BE2C (cell line): ENCODE results near the gene ST8SIA4.

Experiments used
- DNase-seq: peaks from one replicate; pipeline ENCODE4 v3.0.0-alpha.2; 2020
- H3K27me3 ChIP-seq: fragments of 250-450 bp; sonication (Bioruptor Pico); 2 replicates; pipeline ENCODE4 v1.5.1; 2020; ENCODE audit warnings: mild to moderate bottlenecking
- H3K36me3 ChIP-seq: fragments of 250-450 bp; sonication (Bioruptor Pico); 2 replicates; pipeline ENCODE4 v1.5.1; 2020; ENCODE audit warnings: mild to moderate bottlenecking
- H3K4me1 ChIP-seq: fragments of 250-450 bp; sonication (Bioruptor Pico); 2 replicates; pipeline ENCODE4 v1.5.1; 2020
- H3K4me3 ChIP-seq: 2 replicates; pipeline ENCODE4 v1.5.1; 2011; ENCODE audit warnings: low read depth, low read length
- H3K9me3 ChIP-seq: fragments of 250-450 bp; sonication (Bioruptor Pico); 2 replicates; pipeline ENCODE4 v1.5.1; 2020
- CTCF ChIP-seq: IDR thresholded peaks from 2 replicates; pipeline ENCODE4 v1.5.1; 2012; ENCODE audit warnings: mild to moderate bottlenecking, low read depth, low read length

The ST8SIA4 gene

DNA sequence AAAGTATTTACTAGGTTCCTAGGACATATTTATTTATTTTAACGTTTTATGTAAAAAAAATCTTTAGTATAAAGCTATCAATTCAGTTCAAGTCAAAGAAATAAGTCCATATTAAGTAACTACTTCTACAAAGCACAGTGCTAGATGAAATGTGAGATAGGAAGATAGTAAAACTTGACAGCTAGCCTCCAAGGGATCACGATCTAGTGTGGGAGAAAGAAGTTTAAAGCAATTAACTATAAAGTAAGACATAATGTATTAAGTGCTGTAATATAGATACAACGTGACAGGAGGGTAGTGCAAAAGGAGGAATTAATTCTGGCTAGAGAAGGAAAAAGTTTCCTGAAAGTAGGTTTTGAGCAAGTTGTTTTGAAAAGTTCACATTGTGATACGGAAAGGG, 134.9 kb downstream of the ST8SIA4 start:
- Histone ChIP-seq H3K4me1 (0 out of 2 replicates have a peak, but pooled peaks cover 2% of the 10 kb centered on the region), H3K27me3 (no peaks in the 10 kb centered on the region), H3K36me3 (no peaks in the 10 kb centered on the region), H3K9me3 (no peaks in the 10 kb centered on the region), H3K4me3 (no peak overlapping the region)
- no peak for TF ChIP-seq CTCF
- no peak for DNase-seq

GRCh38 chr5:100762995-100763394, 140.1 kb downstream of the ST8SIA4 start:
- Histone ChIP-seq H3K27me3 (no peaks in the 10 kb centered on the region), H3K9me3 (no peaks in the 10 kb centered on the region), H3K36me3 (no peaks in the 10 kb centered on the region), H3K4me3 (no peak overlapping the region), H3K4me1 (no peaks in the 10 kb centered on the region)
- no peak for TF ChIP-seq CTCF
- DNase-seq: no peak

GRCh38 chr5:100762108-100762507, 141.0 kb downstream of the ST8SIA4 start:
- DNase-seq: no peak
- H3K27me3 ChIP-seq: no peaks in the 10 kb centered on the region
- no peak for TF ChIP-seq CTCF
- no peaks in the 10 kb centered on the region for H3K36me3 ChIP-seq
- H3K9me3 ChIP-seq: no peaks in the 10 kb centered on the region
- no peaks in the 10 kb centered on the region for H3K4me1 ChIP-seq
- no peak overlapping the region for H3K4me3 ChIP-seq

- H3K4me3 ChIP-seq: no peak overlapping the region
- H3K27me3 ChIP-seq: no peaks in the 10 kb centered on the region
- no peak for DNase-seq
- H3K36me3 ChIP-seq: no peaks in the 10 kb centered on the region
- H3K4me1 ChIP-seq: peaks cover 5% of the 10 kb centered on the region
- H3K9me3 ChIP-seq: no peaks in the 10 kb centered on the region
- TF ChIP-seq CTCF: no peak
Observed at GRCh38 chr5:100761192-100761591, 141.9 kb downstream of the ST8SIA4 start.

GRCh38 chr5:100760688-100761087, 142.4 kb downstream of the ST8SIA4 start:
- Histone ChIP-seq H3K36me3 (no peaks in the 10 kb centered on the region), H3K4me1 (peaks cover 10% of the 10 kb centered on the region), H3K4me3 (no peak overlapping the region), H3K9me3 (no peaks in the 10 kb centered on the region), H3K27me3 (no peaks in the 10 kb centered on the region)
- TF ChIP-seq CTCF: no peak
- DNase-seq: no peak

GRCh38 chr5:100758780-100759179, 144.3 kb downstream of the ST8SIA4 start:
- no peaks in the 10 kb centered on the region for H3K9me3 ChIP-seq
- TF ChIP-seq CTCF: no peak
- H3K27me3 ChIP-seq: no peaks in the 10 kb centered on the region
- no peak for DNase-seq
- H3K4me1 ChIP-seq: peaks cover 13% of the 10 kb centered on the region
- H3K36me3 ChIP-seq: no peaks in the 10 kb centered on the region
- H3K4me3 ChIP-seq: no peak overlapping the region
